ENCODE results near the gene TCF25.

TCF25 gene

DNA sequence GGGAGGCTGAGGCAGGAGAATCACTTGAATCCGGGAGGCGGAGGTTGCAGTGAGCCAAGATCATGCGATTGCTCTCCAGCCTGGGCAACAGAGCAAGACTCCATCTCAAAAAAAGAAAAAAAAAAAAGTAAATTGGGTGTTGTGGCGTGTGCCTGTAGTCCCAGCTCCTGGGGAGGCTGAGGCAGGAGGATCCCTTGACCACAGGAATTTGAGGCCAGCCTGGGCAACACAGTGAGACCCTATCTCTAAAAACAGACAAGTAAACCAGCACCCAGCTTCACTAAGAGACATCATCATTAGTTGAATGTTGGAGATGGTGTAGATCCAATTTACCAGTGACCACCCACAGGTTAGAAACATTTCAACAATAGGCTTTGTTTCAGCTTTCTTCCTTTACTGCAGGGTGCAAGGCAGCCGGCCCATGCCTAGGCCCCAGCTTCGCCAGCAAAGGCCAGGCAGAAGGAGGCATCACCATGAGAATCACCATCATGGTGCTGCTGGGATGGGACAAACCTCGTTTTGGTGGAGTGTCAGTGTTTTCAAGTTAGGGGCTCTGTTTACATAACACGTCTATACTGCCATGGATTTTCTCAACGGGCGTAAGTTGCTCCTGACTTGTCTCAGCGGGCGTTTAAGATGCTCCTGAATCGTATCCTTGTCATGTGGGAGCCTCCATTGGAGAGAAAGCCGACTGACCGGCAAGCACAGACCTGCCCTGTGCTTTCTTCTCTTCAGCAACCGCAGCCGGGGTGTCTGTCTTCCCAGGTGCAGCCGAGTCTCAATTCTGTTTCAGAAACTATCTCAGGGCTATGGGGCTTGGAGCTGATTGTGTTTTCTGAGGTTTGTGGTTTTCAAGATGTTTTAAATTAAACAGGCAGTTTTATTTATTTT, 7.3 kb downstream of the TCF25 start:
- no peak for DNase-seq

DNA sequence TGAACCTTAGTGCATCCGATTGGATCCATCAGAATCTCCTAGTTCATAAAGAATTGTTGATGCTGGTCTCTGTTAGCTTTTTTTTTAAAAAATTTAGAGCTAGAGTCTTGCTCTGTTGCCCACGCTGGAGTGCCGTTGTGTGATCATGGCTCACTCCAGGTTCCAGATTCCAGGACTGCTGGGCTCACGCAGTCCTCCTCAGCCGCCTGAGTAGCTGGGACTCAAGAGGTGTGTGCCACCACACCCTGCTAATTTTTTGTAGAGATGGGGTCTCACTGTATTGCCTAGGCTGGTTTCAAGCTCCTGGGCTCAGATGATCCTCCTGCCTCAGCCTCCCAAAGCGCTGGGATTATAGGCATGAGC, 8.0 kb downstream of the TCF25 start:
- DNase-seq, result no peak

DNA sequence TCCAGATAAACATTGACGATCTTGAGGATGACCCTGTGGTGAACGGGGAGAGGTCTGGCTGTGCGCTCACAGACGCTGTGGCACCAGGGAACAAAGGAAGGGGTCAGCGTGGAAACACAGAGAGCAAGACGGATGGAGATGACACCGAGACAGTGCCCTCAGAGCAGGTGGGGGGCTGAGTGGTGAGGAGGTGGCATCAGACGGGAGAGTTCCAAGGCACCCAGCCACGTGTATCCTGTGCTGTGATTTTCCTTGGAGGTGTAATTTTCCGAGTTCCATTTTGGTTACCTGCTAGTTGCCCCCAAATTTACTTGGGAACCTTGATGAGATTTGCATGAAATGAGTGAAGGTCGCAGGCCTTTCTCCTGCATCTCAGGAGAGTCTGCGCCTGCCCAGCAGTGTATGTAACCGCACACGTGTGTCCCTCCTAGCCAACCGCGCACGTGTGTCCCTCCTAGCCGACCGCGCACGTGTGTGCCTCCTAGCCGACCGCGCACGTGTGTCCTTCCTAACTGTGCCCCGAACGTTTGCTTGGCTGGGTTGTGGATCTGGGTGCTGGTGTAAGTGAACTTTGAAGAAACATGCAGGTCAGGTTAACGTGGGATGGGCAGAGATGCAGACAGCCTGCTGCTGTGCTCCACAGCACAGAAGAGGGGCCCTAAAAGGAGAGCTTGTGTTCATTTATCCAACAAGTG, 10.1 kb downstream of the TCF25 start:
- DNase-seq, result no peak

DNA sequence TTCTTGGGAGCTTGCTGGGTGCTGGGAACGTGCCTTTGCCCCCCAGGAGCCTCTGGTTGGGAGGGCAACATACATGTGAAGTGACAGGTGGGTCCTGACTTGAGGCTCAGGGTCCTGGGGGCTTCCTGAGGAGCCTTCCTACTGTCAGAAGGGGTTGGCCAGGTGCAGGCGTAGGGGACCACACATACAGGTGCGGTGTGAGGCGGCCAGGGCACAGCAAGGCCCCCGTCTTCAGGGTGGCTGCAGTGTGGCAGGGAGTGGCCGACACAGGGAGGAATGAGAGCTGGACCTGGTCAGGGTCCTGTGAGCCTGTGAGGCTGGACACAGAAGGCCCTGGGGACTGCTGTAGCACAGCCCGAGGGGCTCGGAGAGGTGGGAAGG, 10.6 kb downstream of the TCF25 start:
- no peak for DNase-seq

DNA sequence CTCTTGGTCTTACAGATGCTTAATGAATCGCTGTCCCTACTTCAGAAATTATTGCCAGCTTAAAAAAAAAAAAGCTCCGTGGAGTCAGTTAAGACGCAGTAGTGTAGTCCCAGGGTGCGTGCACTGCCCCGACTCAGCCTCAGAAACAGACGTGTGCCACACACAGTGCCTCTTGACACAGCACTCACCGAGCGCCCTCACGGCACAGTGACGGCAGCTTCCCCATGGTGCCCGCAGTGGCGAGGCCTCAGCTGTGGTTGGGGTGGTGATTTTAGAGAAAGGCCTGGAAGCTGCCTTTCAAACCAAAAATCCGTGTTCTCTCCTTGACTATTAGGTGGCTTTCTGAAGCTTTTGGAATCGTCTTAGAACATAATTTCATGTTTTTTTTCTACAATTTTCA, 13.9 kb downstream of the TCF25 start:
- no peak for DNase-seq

DNA sequence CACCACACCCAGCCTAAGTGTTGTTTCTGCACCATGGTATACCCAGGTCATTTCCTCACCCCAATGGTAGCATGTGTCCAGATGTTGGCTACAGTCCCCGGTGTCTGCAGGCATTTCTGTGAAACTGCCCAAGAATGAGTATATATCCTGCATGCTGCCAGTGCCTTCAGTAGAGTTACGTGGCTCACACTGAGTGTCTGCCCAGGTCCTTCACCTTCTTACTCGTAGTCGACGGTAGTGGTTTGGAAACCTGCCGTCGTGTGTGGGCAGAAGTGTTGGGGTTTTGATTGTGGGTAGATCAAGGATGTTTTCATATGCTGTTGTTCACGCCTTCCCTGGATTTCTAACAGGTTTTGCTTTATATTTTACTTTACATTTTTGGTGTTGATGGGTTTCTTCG, 16.8 kb downstream of the TCF25 start:
- DNase-seq, result no peak

DNA sequence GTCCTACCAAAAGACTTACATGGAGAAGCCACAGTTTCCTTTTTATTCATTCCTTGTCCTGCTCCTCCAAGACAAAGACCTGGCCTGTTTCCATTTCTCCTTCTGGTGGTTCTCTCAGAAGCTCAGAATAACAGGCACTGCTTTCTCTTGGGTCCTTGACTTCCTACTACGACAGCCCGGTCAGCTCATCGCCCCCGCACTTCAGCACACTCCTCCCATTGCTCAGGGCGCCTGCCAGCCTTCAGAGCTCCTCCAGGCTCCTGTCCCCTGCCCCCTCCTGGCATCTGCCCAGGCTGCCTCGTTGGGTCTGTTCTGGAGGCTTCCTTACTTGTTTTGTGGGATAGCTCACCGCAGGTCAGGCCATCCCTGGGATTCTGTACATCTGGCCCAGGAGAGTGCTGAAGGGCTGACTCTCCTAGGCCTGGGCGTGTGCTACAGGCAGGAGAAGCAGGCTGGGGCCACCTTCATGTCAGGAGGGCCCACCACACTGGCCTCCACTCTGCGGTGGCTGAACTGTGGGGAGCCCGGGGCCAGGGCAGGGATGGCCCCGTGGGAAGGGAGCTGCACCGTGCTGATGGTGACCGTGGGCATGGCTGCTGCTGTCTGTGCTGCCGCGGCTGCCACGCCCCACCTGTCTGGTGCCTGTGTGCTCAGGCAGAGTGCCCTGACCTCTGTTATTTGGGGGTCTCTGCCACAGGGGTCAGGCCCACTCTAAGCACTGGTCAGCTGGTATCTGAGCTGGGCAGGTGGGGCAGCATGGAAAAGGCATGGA, 17.7 kb downstream of the TCF25 start:
- DNase-seq, result no peak

DNA sequence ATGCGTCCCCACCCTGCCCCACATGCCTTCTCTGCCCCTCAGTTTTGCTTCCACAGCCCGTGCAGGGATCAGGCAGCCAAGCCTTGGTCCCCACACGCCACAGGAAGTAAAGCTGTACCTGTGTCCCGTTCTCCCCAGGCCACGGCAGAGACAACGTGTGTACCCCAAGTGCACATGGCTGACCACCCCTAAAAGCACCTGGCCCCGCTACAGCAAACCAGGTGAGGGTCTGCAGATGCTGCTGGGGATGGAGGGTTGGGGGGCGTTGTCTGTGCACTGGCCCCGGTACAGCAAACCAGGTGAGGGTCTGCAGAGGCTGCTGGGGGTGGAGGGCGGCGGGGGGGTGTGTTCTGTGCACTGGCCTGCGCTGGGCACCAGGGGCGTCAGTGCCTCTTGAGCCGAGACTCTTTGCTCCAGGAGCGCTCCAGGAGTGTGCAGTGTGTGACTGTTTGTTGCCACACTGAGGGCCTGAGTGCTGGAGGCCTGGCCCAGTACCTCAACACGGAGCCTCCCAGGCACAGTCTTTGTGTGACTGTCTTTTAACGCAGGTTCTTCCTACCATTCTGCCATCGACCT, 18.8 kb downstream of the TCF25 start:
- DNase-seq, result no peak

DNA sequence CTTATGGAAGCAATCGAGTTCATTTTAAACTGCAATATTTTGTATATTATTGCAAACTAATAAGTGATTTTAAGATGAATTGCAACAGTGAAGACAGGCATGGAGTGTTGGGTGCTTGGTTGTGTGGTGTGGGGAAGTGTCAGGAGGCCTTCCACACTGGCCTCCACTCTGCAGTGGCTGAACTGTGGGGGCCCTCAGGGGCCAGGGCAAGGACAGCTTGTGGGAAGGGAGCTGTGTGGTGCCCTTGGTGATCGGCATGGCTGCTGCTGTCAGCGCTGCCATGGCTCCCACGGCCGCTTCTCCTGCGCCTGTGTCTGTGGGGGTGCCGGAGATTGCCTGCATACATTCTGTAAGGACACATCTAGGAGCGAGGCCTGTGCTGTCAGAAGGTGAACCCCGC, 19.2 kb downstream of the TCF25 start:
- DNase-seq, result no peak

DNA sequence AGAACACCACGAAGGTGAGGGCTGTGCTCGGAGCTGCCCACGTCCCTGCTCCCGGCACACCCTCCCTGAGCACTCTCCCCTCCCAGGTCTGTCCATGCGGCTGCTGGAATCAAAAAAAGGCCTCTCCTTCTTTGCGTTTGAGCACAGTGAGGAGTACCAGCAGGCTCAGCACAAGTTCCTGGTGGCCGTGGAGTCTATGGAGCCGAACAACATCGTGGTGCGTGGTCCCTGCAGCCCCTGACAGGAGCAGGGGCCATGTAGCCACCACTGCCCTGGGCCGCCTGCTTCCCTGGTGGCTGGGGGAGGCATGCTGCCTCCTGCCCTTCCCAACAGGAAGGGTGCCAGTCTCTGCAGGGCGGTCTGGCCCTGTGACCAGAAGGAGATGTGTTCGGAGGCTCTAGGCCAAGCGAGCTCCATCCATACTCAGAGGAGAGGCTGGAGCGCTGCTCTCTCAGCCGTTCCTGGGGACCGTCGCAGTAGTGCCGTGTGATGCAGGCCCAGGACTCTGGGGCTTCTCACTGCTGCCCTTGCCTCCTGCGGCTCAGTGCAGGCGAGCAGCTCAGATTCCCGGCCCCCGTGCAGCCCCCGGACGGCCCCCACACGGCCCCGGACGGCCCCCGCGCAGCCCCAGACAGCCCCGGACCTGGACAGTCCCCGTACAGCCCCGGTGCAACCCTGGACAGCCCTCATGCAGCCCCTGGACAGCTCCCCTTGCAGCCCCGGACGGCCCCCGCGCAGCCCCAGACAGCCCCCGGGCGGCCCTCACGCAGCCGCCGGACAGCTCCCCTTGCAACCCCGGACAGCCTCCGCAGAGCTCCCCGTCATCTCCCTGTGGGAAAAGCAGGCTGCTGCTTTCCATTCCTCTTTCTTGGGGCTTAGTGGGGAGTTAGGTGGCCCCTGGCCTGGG, 20.5 kb downstream of the TCF25 start:
- no peak for DNase-seq

DNA sequence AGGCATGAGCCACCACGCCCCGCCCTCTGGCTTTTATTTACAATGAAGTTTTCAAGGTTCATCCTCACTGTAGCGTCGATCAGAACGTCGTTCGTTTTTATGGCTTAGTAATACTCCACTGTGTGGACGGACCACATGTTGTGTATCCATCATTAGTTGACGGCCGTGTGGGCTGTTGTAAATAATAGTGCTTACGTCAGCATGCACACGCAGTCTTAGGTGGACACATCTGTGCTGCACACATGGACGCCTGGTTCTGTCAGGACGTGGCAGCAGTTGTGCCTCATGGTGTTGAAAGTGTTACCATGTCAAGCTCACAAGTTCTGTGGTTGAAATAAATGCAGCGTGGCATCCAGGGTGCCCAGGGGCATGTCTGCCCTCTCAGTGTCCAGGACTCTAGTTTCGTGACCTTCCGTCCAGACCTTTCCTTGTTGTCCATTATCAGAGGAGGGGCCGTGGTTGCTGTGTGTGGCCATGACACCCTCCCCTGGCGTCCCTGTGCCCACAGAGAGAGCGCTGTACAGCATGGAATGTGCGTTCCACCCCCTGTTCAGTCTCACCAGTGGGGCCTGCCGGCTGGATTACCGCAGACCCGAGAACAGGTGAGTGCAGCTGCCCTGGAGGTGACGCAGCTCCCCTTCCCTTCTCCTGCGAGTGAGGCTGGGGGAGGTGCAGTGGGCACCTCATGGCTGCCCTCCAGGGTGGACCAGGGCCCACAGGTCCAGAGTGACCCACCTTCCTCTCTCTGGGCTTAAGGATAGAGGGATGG, 22.3 kb downstream of the TCF25 start:
- no peak for DNase-seq

DNA sequence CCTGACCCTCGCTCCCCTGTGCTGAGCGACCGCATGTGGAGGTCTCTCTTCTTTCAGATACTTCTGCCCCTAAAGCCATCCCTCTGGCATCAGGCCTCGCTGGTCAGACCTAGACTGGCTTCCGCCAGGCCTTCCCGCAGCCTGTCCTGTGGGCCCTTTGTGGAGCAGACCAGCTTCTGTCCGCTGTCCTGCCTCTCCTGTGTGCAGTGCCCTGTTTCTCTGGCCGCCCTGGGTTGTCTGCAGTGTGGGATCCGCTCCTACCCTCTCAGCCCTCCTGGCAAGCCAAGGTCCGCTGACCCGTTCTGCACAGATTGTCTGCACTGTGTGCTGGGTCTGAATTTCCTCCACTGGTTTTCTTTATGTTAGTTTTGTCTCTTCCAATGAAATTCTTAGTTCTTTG, 23.8 kb downstream of the TCF25 start:
- DNase-seq, result no peak

DNA sequence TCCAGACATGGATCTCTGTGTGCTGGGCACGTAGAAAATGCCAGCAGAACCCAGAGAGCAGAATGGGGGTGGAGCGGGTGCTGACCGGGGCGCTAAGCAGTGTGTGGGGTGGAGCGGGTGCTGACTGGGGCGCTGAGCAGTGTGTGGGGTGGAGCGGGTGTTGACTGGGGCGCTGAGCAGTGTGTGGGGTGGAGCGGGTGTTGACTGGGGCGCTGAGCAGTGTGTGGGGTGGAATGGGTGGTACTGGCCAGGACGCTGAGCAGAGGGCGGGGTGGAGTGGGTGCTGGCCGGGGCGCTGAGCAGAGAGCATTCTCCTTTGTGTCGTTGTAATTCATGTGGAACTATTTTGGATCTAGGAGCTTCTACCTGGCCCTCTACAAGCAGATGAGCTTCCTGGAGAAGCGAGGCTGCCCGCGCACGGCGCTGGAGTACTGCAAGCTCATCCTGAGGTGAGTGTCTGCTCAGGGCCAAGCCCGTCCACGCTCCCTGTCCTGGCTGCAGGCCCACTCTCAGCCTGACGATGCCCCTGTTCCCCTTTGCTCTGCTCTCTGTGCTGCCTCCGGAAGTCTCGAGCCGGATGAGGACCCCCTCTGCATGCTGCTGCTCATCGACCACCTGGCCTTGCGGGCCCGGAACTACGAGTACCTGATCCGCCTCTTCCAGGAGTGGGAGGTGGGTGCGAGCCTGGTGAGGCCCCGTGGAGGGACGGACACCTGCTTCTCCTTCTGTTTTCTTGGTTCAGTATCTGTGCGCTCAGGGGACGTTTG, 25.0 kb downstream of the TCF25 start:
- DNase-seq, result no peak

DNA sequence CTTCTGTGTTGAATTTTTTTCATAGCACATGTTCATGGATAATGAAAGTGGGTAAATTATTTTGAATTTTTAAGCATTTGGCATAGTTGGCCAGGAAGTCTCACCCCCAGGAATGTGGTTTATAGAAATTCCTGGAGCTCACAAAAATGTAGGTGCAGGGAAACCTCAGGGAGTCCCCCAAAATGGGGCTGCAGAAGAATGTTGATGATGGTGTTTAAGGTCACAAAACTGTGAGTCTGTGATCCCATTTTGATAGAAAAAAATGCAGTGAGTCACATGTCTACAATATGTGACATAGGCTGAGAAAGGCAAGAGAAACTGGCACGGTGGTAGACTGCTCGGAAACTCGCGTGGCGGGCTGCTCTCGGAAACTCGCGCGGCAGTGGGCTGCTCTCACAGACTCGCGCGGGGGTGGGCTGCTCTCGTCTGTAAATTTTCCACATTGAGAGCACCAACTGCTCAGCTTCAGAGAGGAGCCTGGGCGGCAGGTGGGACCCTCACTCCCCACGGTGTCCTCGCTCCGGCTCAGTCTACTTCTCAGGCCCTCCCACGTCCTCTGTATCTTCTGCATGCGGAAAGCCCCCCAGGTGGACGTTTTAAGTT, 26.6 kb downstream of the TCF25 start:
- DNase-seq, result no peak

DNA sequence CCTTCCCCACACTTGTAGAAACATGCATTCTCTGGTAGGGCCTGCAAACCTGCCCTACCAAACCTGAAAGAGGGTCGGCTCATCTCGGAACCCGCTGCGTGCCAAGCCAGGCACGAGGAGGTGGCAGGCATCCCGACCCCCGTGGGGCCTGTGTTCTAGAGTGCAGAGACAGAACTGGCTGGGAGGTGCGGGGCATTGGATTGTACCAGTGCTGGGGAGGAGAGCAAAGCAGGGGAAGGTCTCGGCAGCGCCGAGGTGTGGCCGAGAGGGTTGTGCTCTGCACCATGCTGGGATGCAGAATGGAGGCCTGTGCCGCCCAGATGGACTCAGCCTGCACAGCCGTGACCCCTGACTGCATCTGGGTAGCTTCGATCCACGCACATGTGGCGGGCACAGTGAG, 27.5 kb downstream of the TCF25 start:
- DNase-seq, result no peak

DNA sequence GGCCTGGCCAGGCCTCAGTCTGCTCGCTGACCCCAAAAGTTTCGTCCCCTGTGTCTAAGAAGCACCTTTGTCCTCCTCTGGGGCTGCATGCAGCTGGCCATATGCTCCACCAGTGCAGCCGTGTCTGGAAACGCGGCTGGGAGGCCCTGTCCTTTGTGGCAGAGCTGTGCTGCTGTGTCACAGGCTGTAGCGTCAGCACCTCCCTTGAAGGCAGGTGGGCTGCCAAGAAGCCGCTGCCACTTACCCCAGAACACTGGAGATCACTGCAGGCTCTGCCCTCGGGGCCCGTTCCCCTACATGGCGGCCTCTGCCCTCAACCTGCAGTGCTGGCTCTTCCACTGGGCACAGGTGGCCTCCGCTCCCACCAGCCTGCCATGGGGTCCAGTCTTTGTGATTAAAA, 29.6 kb downstream of the TCF25 start:
- no peak for DNase-seq

DNA sequence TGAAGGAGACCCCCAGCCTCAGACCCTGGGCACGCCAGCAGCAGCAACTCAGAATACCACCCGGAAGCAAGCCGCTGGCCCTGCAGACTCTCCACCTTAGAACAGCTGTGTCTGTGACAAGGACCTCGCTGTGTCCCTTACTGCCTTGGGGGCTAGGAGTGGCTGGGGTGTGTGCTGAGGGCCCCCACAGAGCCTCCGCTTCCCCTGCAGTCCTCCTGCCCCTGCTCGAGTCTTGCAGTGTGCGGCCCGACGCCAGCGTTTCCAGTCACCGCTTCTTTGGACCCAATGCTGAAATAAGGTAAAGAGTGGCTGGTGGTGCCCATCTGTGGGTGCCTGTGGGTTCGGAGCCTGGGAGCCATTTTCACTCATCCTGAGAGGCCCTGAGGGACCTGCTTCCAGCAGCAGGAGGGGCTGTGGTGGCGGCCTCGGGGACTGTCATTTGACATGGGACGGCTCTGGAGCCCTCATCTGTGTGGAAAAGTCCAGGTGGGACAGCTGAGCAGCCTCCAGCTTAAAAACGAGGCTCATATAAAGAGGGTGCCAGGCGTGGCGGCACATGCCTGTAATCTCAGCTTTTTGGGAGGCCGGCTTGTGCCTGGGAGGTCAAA, 30.6 kb downstream of the TCF25 start:
- DNase-seq, result no peak

DNA sequence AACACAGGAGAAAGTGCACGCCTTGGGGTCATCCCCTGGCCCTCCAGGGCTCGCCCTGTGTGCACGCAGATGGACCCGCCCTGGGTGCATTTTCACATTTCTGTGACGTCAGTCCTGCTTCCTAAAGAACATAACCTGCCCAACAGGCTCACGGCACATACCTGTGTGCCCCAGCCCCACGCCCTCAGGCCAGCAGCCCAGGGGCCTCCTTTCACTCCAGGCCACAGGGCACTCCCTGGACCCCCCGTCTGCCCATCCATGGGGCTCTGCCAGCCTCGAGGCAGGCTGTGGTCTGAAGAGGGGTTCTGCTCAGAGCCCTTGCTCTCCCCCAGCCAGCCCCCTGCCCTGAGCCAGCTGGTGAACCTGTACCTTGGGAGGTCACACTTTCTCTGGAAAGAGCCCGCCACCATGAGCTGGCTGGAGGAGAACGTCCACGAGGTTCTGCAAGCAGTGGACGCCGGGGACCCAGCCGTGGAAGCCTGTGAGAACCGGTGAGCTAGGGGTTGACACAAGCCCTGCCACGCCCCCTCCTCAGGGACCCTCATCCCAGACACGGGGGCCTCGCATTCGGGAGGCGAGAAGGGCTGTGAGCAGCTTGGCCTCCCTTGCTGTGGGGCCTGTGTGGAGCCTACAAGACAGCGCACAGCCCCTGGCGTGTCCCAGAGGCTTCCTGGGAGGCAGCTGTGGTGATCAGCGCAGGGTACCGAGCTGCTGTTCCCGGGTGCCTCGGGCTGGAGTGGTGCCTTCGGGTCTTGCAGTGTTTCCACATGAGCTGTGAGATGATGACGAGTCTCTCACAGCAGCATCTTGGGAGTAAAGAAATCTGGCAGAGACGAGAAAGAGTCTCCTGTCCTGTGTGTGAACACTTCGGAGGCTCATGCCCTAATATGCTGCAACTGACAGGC, 31.5 kb downstream of the TCF25 start:
- DNase-seq, result no peak

Measured in NCI-H1417 treated with DMSO at 0.1 percent for 48 hours (cell line).